ENCODE measurements around the gene GABRP.
"Not testable (repeated sequence)": the region's sequence is repeated elsewhere in the genome, so short reads cannot be mapped to it uniquely, and the experiment has no call there.

The GABRP gene

GRCh38 chr5:170795154-170795553, 11.6 kb downstream of the GABRP start:
- DNase-seq (ENCODE audit: low read depth): no peak

GRCh38 chr5:170805666-170806065, 22.1 kb downstream of the GABRP start:
- DNase-seq (ENCODE audit: low read depth): no peak

- no peak for DNase-seq (ENCODE audit: low read depth)
Observed at GRCh38 chr5:170809551-170809950, 26.0 kb downstream of the GABRP start.

GRCh38 chr5:170811719-170812118, 28.2 kb downstream of the GABRP start:
- no peak for DNase-seq (ENCODE audit: low read depth)

- DNase-seq (ENCODE audit: low read depth): no peak
Observed at GRCh38 chr5:170813231-170813630, 29.7 kb downstream of the GABRP start.

- no peak for DNase-seq (ENCODE audit: low read depth)
Observed at GRCh38 chr5:170817195-170817594, 33.7 kb downstream of the GABRP start.

GRCh38 chr5:170818232-170818631, 34.7 kb downstream of the GABRP start:
- DNase-seq (ENCODE audit: low read depth): no peak

GRCh38 chr5:170819824-170820223, 36.3 kb downstream of the GABRP start:
- no peak for DNase-seq (ENCODE audit: low read depth)

- DNase-seq (ENCODE audit: low read depth): no peak
Observed at GRCh38 chr5:170821257-170821800, 37.8 kb downstream of the GABRP start.

- DNase-seq (ENCODE audit: low read depth): no peak
Observed at GRCh38 chr5:170826117-170826516, 42.6 kb downstream of the GABRP start.

- DNase-seq (ENCODE audit: low read depth): no peak
Observed at GRCh38 chr5:170832241-170832640, 48.7 kb downstream of the GABRP start.

- not testable (repeated sequence) for DNase-seq (ENCODE audit: low read depth)
Observed at GRCh38 chr5:170833981-170834380, 50.5 kb downstream of the GABRP start.

- no peak for DNase-seq (ENCODE audit: low read depth)
Observed at GRCh38 chr5:170836226-170836625, 52.7 kb downstream of the GABRP start.

GRCh38 chr5:170843870-170844269, 60.3 kb downstream of the GABRP start:
- no peak for DNase-seq (ENCODE audit: low read depth)

- DNase-seq (ENCODE audit: low read depth): no peak
Observed at GRCh38 chr5:170844651-170845050, 61.1 kb downstream of the GABRP start.

- no peak for DNase-seq (ENCODE audit: low read depth)
Observed at GRCh38 chr5:170846416-170846815, 62.9 kb downstream of the GABRP start.

GRCh38 chr5:170846846-170847245, 63.3 kb downstream of the GABRP start:
- no peak for DNase-seq (ENCODE audit: low read depth)

- DNase-seq (ENCODE audit: low read depth): no peak
Observed at GRCh38 chr5:170848033-170848432, 64.5 kb downstream of the GABRP start.

- no peak for DNase-seq (ENCODE audit: low read depth)
Observed at GRCh38 chr5:170849374-170849773, 65.8 kb downstream of the GABRP start.

- DNase-seq (ENCODE audit: low read depth): no peak
Observed at GRCh38 chr5:170854566-170854965, 71.0 kb downstream of the GABRP start.

GRCh38 chr5:170857066-170857465, 73.5 kb downstream of the GABRP start:
- DNase-seq (ENCODE audit: low read depth): no peak

GRCh38 chr5:170860415-170860814, 76.9 kb downstream of the GABRP start:
- DNase-seq (ENCODE audit: low read depth): no peak

- DNase-seq (ENCODE audit: low read depth): no peak
Observed at GRCh38 chr5:170860818-170861666, 77.5 kb downstream of the GABRP start.

- no peak for DNase-seq (ENCODE audit: low read depth)
Observed at GRCh38 chr5:170861667-170861916, 78.1 kb downstream of the GABRP start.

Data from stimulated activated CD8-positive, alpha-beta memory T cell treated with anti-CD3 and anti-CD28 coated beads, Interleukin-7, amount 100 ng/mL, for 24 hours (primary cell).